H9 (cell line): ENCODE data around the gene CDC16. TPM values are rescaled to one million over a fixed set of nuclear protein-coding genes. Genes with fewer than 3 reads are reported as not detected.

Source experiments
- DNase-seq: peaks from one replicate; pipeline ENCODE4 v3.0.0-alpha.2; 2017
- H2AFZ ChIP-seq: one replicate; pipeline ENCODE4 v1.6.1; 2013; ENCODE audit warnings: mild to moderate bottlenecking, low read length, control low read depth, moderate library complexity
- H2AK5ac ChIP-seq: 2 replicates; pipeline ENCODE4 v1.6.1; 2013; ENCODE audit warnings: low read length, control low read depth, mixed read lengths; ENCODE audit not compliant: insufficient read length
- H2BK120ac ChIP-seq: one replicate; pipeline ENCODE4 v1.6.1; 2013; ENCODE audit warnings: low read depth, mild to moderate bottlenecking, low read length, control low read depth, inconsistent platforms; ENCODE audit not compliant: poor library complexity, severe bottlenecking
- H2BK12ac ChIP-seq: 2 replicates; pipeline ENCODE4 v1.6.1; 2013; ENCODE audit warnings: low read length, control low read depth, mixed read lengths, low read depth; ENCODE audit not compliant: insufficient read length
- H2BK15ac ChIP-seq: 2 replicates; pipeline ENCODE4 v1.6.1; 2013; ENCODE audit warnings: low read depth, low read length, control low read depth
- H2BK20ac ChIP-seq: one replicate; pipeline ENCODE4 v1.6.1; 2013; ENCODE audit warnings: low read depth, mild to moderate bottlenecking, low read length, control low read depth, inconsistent platforms; ENCODE audit not compliant: poor library complexity, severe bottlenecking
- H2BK5ac ChIP-seq: 2 replicates; pipeline ENCODE4 v1.6.1; 2013; ENCODE audit warnings: low read length, control low read depth, mixed read lengths; ENCODE audit not compliant: insufficient read length
- H3K14ac ChIP-seq: 2 replicates; pipeline ENCODE4 v1.6.1; 2013; ENCODE audit warnings: low read length, control low read depth; ENCODE audit not compliant: insufficient read depth
- H3K18ac ChIP-seq: 2 replicates; pipeline ENCODE4 v1.6.1; 2013; ENCODE audit warnings: low read depth, mild to moderate bottlenecking, mixed read lengths, low read length, control low read depth; ENCODE audit not compliant: insufficient read length
- H3K23ac ChIP-seq: 2 replicates; pipeline ENCODE4 v1.6.1; 2013; ENCODE audit warnings: low read length, control low read depth, mixed read lengths, low read depth; ENCODE audit not compliant: insufficient read length
- H3K23me2 ChIP-seq: 2 replicates; pipeline ENCODE4 v1.6.1; 2013; ENCODE audit warnings: low read depth, mild to moderate bottlenecking, mixed read lengths, low read length, control low read depth; ENCODE audit not compliant: insufficient read length, poor library complexity, severe bottlenecking
- H3K27ac ChIP-seq: 2 replicates; pipeline ENCODE4 v1.5.1; 2013; ENCODE audit warnings: low read length, control low read depth, mixed read lengths, low read depth; ENCODE audit not compliant: insufficient read length
- H3K27me3 ChIP-seq: 2 replicates; pipeline ENCODE4 v1.6.1; 2013; ENCODE audit warnings: low read length, control low read depth, inconsistent platforms; ENCODE audit not compliant: insufficient read depth
- H3K4ac ChIP-seq: 2 replicates; pipeline ENCODE4 v1.6.1; 2013; ENCODE audit warnings: low read depth, mild to moderate bottlenecking, control low read depth, inconsistent platforms, low read length, moderate library complexity
- H3K4me1 ChIP-seq: 2 replicates; pipeline ENCODE4 v1.6.1; 2013; ENCODE audit warnings: low read length, control low read depth, inconsistent platforms; ENCODE audit not compliant: insufficient read depth
- H3K4me2 ChIP-seq: 2 replicates; pipeline ENCODE4 v1.6.1; 2013; ENCODE audit warnings: low read length, control low read depth, mixed read lengths; ENCODE audit not compliant: insufficient read length, insufficient read depth
- H3K56ac ChIP-seq: 2 replicates; pipeline ENCODE4 v1.6.1; 2013; ENCODE audit warnings: low read depth, mild to moderate bottlenecking, mixed read lengths, low read length, control low read depth; ENCODE audit not compliant: insufficient read length
- H3K79me1 ChIP-seq: 2 replicates; pipeline ENCODE4 v1.6.1; 2013; ENCODE audit warnings: low read depth, mild to moderate bottlenecking, moderate library complexity, low read length, control low read depth, inconsistent platforms; ENCODE audit not compliant: insufficient read depth, poor library complexity, severe bottlenecking
- H3K79me2 ChIP-seq: 2 replicates; pipeline ENCODE4 v1.6.1; 2013; ENCODE audit warnings: low read length, control low read depth, inconsistent platforms; ENCODE audit not compliant: insufficient read depth
- H3K9ac ChIP-seq: 2 replicates; pipeline ENCODE4 v1.6.1; 2013; ENCODE audit warnings: low read length, control low read depth, mixed read lengths; ENCODE audit not compliant: insufficient read length; ENCODE audit errors: extremely low read depth
- H3K9me3 ChIP-seq: one replicate; pipeline ENCODE4 v1.6.1; 2013; ENCODE audit warnings: low read depth, low read length, inconsistent platforms; ENCODE audit not compliant: control insufficient read depth
- H3T11ph ChIP-seq: one replicate; pipeline ENCODE4 v1.6.1; 2013; ENCODE audit warnings: mild to moderate bottlenecking, low read length, control low read depth, inconsistent platforms
- H4K20me1 ChIP-seq: one replicate; pipeline ENCODE4 v1.6.1; 2013; ENCODE audit not compliant: control insufficient read depth, insufficient read length, insufficient read depth
- H4K5ac ChIP-seq: 2 replicates; pipeline ENCODE4 v1.6.1; 2013; ENCODE audit warnings: low read depth, mild to moderate bottlenecking, mixed read lengths, low read length, control low read depth; ENCODE audit not compliant: insufficient read length
- H4K8ac ChIP-seq: replicated peaks from 2 replicates; pipeline ENCODE4 v1.6.1; 2013; ENCODE audit warnings: low read length, control low read depth, mixed read lengths, low read depth; ENCODE audit not compliant: insufficient read length
- H4K91ac ChIP-seq: 2 replicates; pipeline ENCODE4 v1.6.1; 2013; ENCODE audit warnings: low read depth, mild to moderate bottlenecking, moderate library complexity, mixed read lengths, low read length, control low read depth; ENCODE audit not compliant: insufficient read length
- H3K27ac Mint-ChIP-seq, 3 experiments: 2 replicates in 2 of 3; 3 replicates in 1 of 3; pipeline ENCODE4 v1.8.0; 2020 to 2021; ENCODE audit warnings: mixed read lengths in 3 of 3, mild to moderate bottlenecking in 1 of 3, moderate library complexity in 1 of 3
- H3K27me3 Mint-ChIP-seq: 2 replicates; pipeline ENCODE4 v1.8.0; 2021; ENCODE audit warnings: low read depth, mild to moderate bottlenecking, moderate library complexity, mixed read lengths
- H3K36me3 Mint-ChIP-seq, 3 experiments: 2 replicates in 2 of 3; 3 replicates in 1 of 3; pipeline ENCODE4 v1.8.0; 2020 to 2021; ENCODE audit warnings: low read depth in 3 of 3, mixed read lengths in 3 of 3; ENCODE audit not compliant: insufficient read depth in 1 of 3
- H3K4me1 Mint-ChIP-seq, 2 experiments: 2 replicates each; pipeline ENCODE4 v1.8.0; 2020; ENCODE audit warnings: mixed read lengths in 2 of 2
- H3K4me3 Mint-ChIP-seq, 2 experiments: 2 replicates in 1 of 2; 3 replicates in 1 of 2; pipeline ENCODE4 v1.8.0; 2020 to 2021; ENCODE audit warnings: mild to moderate bottlenecking in 2 of 2, mixed read lengths in 2 of 2, moderate library complexity in 1 of 2
- H3K9me3 Mint-ChIP-seq, 2 experiments: 2 replicates in 1 of 2; 3 replicates in 1 of 2; pipeline ENCODE4 v1.8.0; 2020; ENCODE audit warnings: mild to moderate bottlenecking in 2 of 2, mixed read lengths in 2 of 2, moderate library complexity in 1 of 2
- WGBS: extraction: QIAGEN DNeasy Blood & Tissue Kit; methylation state at CpG from one replicate; pipeline ENCODE4 v1.1.7; 2013; ENCODE audit warnings: missing lambda C conversion rate, low lambda C conversion rate, mixed read lengths; ENCODE audit not compliant: insufficient read length; ENCODE audit errors: extremely low coverage; 5-methylcytosine and 5-hydroxymethylcytosine counted together
- total RNA-seq: library from RNA; stranded (reverse); gene quantifications from 2 replicates; pipeline ENCODE4 v1.2.1, GENCODE V29; 2021
- TF ChIP-seq, protein P1 (sequence below): fragments of 200-600 bp; sonication (generic); conservative IDR thresholded peaks from 3 replicates; pipeline ENCODE4 v1.8.0; 2021; ENCODE audit warnings: antibody characterized with exemption, mild to moderate bottlenecking

CDC16 gene
- total RNA-seq, 1 experiment from 2014 or later, result 91.9 TPM

DNA sequence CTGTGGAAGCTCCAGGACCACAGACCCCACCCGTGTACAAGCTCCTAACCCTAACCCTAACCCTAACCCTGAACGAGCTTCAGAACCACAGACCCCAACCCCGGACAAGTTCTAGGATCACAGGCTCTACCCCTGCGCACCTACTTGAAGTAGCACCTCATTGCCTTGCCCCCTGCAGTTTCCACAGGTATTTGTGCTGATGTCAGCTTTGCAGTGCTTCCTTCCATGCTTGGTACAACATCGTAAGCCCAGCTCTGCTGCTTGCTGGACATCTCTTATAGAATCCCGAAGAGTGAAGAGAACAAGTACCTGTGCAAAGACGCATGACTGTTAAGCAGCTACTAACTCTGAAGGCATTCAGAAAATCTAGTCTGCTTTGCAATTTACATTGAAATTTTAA is 20.7 kb upstream of the CDC16 start:
- peaks cover 0 to 3% of the 10 kb centered on the region in 2 experiments; a peak in 2 of 5 replicates for H3K9me3 Mint-ChIP-seq
- Histone ChIP-seq H3K23me2 (no peaks in the 10 kb centered on the region), H3K14ac (no peak overlapping the region), H2BK120ac (no peak overlapping the region), H2BK15ac (no peak overlapping the region), H2BK20ac (no peak overlapping the region), H3T11ph (no peak overlapping the region), H2BK12ac (no peak overlapping the region), H3K79me2 (no peaks in the 10 kb centered on the region), H4K8ac (no peak overlapping the region), H3K27ac (no peak overlapping the region), H3K4me1 (no peaks in the 10 kb centered on the region), H2BK5ac (no peak overlapping the region), H3K23ac (no peak overlapping the region), H3K9me3 (no peaks in the 10 kb centered on the region), H4K20me1 (no peaks in the 10 kb centered on the region), H2AFZ (no peak overlapping the region), H3K18ac (no peak overlapping the region), H3K79me1 (no peaks in the 10 kb centered on the region), H3K56ac (no peak overlapping the region), H2AK5ac (no peak overlapping the region), H3K4ac (no peak overlapping the region), H3K27me3 (no peaks in the 10 kb centered on the region), H4K91ac (no peak overlapping the region), H3K4me2 (no peak overlapping the region), H4K5ac (no peak overlapping the region), H3K9ac (no peak overlapping the region)
- TF ChIP-seq, protein P1, sequence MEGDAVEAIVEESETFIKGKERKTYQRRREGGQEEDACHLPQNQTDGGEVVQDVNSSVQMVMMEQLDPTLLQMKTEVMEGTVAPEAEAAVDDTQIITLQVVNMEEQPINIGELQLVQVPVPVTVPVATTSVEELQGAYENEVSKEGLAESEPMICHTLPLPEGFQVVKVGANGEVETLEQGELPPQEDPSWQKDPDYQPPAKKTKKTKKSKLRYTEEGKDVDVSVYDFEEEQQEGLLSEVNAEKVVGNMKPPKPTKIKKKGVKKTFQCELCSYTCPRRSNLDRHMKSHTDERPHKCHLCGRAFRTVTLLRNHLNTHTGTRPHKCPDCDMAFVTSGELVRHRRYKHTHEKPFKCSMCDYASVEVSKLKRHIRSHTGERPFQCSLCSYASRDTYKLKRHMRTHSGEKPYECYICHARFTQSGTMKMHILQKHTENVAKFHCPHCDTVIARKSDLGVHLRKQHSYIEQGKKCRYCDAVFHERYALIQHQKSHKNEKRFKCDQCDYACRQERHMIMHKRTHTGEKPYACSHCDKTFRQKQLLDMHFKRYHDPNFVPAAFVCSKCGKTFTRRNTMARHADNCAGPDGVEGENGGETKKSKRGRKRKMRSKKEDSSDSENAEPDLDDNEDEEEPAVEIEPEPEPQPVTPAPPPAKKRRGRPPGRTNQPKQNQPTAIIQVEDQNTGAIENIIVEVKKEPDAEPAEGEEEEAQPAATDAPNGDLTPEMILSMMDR, result no peak
- H3K4me1 Mint-ChIP-seq, result peaks cover 5 to 9% of the 10 kb centered on the region in 2 experiments; a peak in 3 of 4 replicates
- H3K4me3 Mint-ChIP-seq, result no peak overlapping the region
- peaks cover 7% of the 10 kb centered on the region; the same call in 1 of the 2 replicates for H3K27me3 Mint-ChIP-seq
- no peak for DNase-seq
- no CpG with 5 or more reads among the region's 7 CpGs for WGBS
- H3K27ac Mint-ChIP-seq, result no peak overlapping the region
- H3K36me3 Mint-ChIP-seq, result no peaks in the 10 kb centered on the region
